HG02759 (cell line): Measurements from ENCODE around the gene KDM2A.
A peak's percentile ranks its signal among the peaks of the same experiment; 100 is the strongest.

Source experiments
- ATAC-seq: cut with Tn5 transposase; IDR thresholded peaks from one replicate; pipeline ENCODE4 v1.9.1; 2021; ENCODE audit warnings: mild to moderate bottlenecking, moderate library complexity; ENCODE audit not compliant: unreplicated experiment

Gene KDM2A

DNA sequence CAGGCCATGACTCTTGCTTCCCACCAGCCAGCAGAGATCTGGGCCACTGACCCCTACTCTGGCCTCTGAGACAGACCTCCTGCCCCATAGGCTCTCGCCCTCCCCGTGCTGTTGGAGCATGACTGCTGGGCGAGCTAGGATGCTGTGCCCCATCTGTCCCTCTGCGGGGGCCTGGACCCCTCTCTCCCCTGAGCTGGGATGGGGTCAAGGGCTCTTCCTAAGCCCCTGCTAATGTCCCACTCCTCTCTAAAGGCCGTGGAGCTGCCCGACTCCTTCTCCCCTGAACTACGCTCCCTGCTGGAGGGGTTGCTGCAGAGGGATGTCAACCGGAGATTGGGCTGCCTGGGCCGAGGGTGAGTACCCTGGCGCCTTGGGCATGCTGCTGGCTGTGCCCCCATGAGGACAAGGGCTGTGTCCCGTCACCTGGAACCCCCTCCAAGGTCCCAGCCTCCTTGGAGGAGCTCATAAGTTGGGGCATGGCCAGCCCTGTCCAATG lies 163.9 kb downstream of the KDM2A start:
- ATAC-seq = no peak

DNA sequence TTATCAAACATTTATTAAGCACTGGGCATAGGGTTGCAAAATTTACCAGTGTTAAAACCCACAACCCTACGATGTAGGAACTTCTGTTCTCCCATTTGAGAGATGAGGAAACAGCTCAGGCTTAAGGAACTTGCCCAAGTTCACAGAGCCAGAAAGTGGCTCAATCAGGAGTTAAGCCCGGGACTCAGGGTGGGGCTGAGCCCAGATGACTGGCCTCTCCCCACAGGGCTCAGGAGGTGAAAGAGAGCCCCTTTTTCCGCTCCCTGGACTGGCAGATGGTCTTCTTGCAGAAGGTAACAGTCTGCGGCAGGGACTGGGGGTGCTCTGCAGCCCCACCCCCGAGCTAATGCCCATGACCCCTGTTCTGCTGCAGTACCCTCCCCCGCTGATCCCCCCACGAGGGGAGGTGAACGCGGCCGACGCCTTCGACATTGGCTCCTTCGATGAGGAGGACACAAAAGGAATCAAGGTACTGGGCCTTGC lies 164.5 kb downstream of the KDM2A start:
- no peak for ATAC-seq

DNA sequence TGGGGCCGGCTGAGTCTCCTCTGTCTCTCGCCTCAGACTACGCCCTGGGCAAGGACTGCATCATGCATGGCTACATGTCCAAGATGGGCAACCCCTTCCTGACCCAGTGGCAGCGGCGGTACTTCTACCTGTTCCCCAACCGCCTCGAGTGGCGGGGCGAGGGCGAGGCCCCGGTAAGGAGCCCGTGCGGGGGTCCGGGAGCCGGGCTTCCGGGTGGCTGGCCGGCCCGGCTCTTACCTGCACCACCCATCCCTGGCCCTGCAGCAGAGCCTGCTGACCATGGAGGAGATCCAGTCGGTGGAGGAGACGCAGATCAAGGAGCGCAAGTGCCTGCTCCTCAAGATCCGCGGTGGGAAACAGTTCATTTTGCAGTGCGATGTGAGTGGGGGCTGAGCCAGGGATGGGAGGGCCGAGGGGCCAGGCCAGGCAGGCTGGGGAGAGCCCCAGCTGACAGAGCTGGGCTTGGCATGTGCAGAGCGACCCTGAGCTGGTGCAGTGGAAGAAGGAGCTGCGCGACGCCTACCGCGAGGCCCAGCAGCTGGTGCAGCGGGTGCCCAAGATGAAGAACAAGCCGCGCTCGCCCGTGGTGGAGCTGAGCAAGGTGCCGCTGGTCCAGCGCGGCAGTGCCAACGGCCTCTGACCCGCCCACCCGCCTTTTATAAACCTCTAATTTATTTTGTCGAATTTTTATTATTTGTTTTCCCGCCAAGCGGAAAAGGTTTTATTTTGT lies 165.9 kb downstream of the KDM2A start:
- ATAC-seq = no peak

DNA sequence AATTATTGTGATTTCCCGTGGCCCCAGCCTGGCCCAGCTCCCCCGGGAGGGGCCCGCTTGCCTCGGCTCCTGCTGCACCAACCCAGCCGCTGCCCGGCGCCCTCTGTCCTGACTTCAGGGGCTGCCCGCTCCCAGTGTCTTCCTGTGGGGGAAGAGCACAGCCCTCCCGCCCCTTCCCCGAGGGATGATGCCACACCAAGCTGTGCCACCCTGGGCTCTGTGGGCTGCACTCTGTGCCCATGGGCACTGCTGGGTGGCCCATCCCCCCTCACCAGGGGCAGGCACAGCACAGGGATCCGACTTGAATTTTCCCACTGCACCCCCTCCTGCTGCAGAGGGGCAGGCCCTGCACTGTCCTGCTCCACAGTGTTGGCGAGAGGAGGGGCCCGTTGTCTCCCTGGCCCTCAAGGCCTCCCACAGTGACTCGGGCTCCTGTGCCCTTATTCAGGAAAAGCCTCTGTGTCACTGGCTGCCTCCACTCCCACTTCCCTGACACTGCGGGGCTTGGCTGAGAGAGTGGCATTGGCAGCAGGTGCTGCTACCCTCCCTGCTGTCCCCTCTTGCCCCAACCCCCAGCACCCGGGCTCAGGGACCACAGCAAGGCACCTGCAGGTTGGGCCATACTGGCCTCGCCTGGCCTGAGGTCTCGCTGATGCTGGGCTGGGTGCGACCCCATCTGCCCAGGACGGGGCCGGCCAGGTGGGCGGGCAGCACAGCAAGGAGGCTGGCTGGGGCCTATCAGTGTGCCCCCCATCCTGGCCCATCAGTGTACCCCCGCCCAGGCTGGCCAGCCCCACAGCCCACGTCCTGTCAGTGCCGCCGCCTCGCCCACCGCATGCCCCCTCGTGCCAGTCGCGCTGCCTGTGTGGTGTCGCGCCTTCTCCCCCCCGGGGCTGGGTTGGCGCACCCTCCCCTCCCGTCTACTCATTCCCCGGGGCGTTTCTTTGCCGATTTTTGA lies 166.8 kb downstream of the KDM2A start:
- ATAC-seq = no peak

DNA sequence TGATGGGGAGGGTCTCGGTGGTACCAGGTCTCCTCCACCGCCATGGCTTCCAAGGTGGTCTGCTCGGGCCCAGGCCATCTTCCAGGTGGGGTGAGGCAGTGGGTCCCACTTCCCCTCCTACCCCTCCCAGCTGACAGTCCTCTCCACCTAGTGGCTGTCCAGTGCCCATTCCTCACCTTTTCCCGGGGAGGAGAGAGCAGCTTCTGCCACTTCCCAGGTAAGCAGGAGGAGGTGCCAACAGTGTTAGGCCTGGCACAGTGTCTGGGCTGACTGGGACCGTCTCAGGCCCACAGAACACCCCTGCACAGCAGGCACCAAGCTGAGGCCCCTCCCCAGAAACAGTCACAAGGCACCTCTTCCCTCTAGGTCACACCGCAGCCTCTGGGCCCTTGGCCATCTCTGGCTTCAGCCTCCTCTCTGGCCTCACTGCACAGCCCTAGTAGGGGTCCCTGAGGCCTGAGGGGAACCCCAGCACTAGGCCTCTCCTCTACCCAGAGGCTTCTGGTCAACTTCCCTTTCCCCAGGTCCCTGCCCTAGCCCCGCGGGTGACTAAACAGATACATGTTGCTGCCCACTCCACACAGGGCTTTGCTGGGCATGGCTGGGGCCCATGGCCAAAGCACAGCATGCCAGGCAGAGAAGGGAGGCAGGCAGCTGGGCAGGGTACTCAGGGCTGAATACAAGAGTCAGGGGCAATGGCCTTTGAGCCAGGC lies 167.7 kb downstream of the KDM2A start:
- ATAC-seq = no peak

DNA sequence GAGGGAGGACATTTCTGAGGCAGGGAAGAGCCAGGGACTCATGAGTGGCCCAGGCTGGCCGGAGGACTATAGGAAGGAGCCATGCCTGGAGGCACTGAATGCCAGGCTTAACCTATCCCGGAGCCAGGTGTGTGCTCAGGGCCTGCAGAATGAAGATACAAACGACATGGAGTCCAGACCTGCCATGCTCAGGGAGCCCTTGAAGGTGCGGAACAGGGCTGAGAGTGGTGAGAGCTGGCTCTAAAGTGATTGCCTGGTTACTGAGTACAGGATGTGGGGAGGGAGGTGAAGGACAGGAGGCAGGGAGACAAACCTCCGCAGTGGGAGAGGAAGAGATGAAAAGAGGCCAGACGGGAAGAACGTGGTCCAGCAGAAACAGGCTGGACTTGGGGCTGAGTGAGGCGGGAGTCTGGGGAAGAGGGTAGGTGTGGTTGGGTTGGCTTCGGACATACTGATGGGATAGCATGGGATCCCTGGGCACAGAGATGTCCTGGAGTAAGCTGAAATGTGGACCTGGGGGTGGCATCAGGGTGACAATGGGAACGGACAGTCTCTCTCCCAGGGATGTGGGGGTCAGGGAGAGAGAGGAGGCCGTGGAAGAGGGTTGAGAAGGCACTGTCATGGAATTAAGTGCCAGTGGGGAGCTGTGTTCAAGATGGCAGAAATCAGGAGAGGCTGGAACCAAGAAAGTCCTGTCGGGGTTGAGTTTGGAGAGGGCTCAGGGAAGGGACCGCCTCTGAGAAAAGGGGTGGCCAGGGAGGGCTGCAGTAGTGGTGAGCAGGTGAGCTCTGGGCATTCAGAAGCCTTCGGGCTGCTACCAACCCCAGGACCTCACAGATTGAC lies 168.5 kb downstream of the KDM2A start:
- no peak for ATAC-seq

DNA sequence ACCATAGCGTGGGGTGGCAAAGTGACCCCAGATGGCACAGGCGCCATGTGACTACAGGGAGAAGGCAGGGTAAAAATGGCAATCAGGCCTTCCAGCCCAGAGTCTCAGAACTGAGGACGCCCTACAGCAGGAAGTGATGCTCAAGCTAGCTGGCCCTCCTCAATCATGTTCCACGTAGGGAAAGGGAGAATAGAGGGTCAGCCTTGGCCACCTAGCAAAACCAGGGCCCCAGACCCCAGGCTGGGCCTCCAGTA lies 169.1 kb downstream of the KDM2A start:
- ATAC-seq = no peak

DNA sequence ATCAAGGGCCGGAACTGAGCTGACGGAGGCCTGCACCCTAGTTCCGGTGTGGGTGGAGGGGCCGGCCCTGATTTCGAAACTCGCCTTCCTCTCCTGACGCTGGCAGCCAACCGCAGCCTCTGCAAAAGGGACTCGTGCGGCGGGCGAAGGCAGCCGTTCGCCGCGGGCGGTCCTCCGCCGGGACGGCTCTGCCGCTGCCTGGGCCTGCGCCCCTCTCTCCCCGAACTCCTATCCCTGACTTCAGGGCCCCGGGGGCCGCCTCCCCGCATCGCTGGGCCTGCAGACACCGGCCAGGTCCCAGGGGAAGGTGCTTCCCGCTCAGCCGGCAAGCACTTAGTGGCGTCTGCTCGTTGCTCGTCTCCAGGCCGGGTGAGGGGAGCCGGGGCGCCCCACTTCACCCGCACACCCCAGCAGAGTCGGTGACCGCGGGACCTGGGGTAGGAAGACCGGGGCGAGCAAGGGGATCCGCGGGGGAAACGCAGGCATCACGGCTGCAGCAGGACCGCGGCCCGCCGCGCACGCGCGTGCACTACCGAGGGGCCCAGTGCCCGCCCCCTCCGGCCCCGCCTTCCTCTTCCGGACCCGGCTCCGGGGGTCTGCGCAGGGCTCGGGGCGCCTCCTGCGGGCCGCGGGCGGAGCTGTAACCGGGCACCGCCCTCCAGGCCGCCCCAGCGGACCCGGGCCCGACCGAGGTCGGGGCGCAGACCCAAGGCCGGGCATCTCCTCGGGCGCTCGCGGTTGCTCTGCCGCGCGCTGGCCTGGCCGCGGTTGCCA lies 169.6 kb downstream of the KDM2A start:
- ATAC-seq = peak; percentile 74

DNA sequence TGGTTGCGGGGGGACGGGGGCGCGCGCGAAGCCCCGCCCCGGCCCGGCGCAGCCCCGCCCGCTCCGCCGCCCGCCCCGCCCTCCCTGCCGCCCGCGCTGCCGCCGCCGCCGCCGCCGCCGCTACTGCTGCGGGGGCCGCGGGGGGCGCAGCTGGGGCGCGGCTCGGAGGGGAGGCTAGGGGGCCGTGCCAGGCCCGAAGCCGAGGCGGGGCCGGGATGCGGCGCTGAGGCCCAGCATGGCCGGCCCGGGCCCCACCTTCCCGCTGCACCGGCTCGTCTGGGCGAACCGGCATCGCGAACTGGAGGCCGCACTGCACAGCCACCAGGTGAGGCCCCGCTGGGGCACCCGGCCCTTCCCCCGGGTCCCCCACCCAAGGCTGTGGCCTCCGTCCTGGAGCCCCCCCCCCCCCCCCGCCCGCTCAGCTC lies 170.2 kb downstream of the KDM2A start, which contains the start of gene ANKRD13D:
ANKRD13D (plus strand) TSS at position 78 of the 425 bp plus-strand sequence; CDS start at position 236, 158 bp downstream.
- ATAC-seq = no peak

DNA sequence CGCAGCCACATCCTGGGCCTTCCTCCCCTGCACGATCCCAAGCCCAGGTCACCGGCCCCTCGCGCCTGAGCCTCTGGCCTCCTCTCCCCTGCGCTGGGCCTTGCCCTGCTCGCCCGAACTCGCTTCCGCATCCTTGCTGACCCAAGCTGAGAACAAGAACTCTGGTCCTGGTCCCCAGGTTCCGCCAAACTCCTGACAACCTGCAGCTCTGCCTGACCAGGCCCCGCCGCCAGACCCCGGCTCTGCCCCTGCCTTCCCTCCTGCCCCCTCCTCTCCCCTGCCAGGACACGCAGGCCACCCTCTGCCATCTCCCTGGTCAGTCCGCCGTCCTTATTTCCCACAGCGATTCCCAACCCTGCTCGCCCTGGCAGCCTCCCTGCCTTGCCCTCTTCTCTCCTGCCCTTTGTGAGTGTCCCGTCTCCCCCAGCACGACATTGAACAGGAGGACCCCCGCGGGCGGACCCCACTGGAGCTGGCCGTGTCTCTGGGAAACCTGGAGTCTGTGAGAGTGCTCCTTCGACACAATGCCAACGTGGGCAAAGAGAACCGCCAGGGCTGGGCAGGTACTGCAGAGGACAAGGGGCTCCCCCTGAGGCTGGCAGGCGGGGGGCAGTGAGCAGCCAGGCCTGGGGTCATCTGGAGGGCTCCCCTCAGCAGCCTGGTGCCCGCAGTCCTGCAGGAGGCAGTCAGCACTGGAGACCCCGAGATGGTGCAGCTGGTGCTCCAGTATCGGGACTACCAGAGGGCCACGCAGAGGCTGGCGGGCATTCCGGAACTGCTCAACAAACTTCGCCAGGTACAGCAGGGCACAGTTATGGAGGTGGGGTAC lies 170.8 kb downstream of the KDM2A start:
- no peak for ATAC-seq

DNA sequence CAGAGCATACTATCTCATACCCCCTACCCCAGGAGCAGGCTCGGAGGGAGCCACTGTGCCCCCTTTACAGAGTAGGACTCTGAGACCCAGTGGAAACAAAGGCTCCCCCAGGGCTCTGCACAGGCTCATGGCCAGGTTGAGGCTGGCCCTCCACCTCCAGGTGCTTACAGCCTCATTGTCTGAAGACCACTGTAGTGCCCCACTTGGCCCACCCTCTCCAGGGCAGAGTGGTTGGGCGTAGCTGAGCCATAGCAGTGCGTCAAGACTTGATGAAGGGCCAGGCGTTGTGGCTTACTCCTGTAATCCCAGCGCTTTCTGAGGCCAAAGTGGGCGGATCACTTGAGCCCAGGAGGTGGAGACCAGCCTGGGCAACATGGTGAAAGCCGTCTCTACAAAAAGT lies 171.7 kb downstream of the KDM2A start:
- ATAC-seq = no peak

DNA sequence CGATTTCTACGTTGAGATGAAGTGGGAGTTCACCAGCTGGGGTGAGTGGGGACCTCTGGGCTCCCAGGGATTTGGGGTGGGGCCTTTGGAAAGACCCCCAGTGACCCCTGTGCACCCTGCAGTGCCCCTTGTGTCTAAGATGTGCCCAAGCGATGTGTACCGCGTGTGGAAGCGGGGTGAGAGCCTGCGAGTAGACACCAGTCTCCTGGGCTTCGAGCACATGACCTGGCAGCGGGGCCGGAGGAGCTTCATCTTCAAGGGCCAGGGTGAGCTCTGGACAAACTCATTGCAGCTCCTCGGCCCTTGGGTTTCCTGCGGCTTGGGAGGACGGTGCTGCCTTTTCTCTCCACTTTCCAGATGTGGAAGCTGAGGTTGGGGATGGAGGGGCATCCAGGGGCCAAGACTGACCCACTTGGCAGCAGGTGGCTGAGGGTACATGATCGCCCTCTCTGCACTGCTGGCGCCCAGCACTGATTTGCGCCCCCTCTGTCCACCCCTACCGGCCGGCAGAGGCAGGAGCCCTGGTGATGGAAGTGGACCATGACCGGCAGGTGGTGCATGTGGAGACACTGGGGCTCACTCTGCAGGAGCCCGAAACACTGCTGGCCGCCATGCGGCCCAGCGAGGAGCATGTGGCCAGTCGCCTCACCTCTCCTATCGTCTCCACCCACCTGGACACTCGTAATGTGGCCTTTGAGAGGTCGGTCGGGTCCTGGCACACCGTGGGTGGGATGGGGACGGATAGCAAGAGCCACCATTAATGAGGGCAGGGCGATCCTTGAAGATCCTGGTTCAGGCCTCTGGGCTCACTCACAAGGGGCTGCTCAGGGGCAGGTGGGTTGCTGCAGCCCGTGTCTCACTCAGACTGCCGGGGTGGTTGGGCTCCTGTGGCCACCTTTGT lies 172.7 kb downstream of the KDM2A start:
- ATAC-seq = no peak

DNA sequence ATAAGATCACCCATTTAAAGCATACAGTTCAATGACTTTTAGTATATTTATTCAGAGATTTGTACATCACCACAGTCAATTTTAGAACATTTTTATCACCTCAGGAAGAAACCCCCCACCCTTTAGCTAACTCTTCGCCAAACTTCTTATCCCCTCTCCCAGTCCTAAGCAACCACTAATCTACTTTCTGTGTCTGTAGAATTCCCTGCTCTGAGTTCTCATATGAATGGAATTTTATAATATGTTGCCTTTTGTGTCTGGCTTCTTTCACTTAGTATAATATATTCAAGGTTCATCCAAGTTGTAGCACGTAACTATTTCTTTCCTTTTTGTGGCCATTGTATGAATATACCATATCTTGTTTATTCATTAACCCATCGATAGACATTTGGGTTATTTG lies 173.6 kb downstream of the KDM2A start:
- no peak for ATAC-seq

DNA sequence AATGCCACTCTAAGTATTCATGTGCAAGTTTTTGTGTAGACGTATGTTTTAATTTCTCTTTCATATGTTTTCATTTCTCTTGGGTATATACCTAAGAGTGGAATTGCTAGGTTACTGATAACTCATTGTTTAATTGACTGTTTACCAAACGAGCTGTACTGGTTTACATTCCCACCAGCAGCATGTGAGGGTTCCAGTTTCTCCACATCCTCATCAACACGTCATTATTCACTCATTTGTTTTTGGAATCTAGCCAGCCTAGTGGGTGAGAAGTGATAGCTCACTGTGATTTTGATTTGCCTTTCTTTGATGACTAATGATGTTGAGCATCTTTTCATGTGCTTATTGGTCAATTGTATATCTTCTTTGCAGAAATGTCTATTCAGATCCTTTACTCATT lies 174.0 kb downstream of the KDM2A start:
- ATAC-seq = no peak

DNA sequence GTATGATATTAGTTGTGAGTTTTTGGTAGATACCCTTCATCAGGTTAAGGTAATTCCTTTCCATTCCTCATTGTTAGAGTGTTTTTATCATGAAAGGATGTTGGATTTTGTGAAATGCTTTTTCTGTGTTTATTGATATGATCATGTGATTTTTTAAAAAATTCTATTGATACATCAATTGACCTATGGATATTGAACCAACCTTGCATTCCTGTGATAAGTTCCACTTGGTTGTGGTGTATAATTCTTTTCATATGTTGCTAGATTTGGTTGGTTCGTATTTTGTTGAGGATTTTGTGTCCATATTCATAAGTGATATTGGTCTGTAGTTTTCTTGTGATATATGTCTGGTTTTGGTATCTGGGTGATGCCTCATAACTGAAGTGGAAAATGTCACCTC lies 176.8 kb downstream of the KDM2A start:
- no peak for ATAC-seq

DNA sequence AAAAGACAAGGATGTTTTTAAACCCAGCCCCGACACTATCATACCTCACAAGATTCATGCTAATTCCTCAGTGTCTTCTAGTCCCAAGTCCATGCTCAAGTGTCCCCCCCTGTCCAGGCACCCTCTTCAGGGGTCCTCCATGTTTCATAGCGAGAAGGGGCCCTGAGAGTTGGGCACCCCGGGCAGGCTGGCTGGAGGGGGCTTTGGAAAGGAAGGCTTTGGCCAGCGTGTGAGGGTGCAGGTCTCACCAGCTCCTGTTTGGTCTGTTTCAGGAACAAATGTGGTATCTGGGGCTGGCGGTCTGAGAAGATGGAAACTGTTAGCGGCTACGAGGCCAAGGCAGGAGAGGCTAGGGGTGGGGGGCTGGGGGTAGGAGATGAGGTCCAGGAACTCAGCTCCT lies 179.7 kb downstream of the KDM2A start:
- no peak for ATAC-seq

DNA sequence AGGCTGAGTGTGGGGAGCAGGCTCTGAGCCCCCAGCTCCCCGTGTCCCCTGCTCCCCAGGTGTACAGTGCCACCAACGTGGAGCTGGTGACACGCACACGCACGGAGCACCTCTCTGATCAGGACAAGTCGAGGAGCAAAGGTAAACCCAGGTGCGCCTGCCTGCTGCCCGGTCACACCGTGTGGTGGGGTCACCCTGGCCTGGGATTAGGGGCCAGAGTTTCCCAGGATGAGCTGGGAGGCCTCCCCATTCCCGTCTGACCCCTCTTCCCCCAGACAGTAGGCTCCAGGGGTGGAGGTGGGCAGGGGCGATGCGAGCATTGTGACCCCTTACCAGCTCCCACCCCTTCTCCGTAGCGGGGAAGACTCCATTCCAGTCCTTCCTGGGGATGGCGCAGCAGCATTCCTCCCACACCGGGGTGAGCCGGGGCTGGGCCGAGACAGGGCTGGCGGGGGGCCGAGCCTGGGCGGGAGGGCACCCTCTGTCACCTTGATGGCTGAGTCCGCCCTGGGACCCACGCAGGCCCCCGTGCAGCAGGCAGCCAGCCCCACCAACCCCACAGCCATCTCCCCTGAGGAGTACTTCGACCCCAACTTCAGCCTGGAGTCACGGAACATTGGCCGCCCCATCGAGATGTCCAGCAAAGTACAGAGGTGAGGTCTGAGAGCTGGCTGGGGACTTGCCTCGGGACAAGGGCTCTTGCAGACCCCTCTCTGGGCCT lies 180.6 kb downstream of the KDM2A start:
- no peak for ATAC-seq
